Spinal cord (tissue), 10 donors: ENCODE results near the gene LRRC4C. TPM values are rescaled to one million over a fixed set of nuclear protein-coding genes. Genes with fewer than 3 reads are reported as not detected.
"Not testable (repeated sequence)": the region's sequence is repeated elsewhere in the genome, so short reads cannot be mapped to it uniquely, and the experiment has no call there.

Source experiments
- DNase-seq, 6 donors: peaks; one replicate each; pipeline versions ENCODE4 v3.0.0 to v3.0.0-alpha.2; 2013 to 2015; ENCODE audit warnings: low spot score in 6 of 6, low read depth in 4 of 6
- H3K27ac ChIP-seq: one replicate; pipeline ENCODE4 v1.5.1; 2013; ENCODE audit warnings: low read depth, low read length, control low read depth
- H3K27me3 ChIP-seq: one replicate; pipeline ENCODE4 v1.6.1; 2013; ENCODE audit warnings: low read length; ENCODE audit not compliant: control insufficient read depth, insufficient read depth
- H3K36me3 ChIP-seq: one replicate; pipeline ENCODE4 v1.6.1; 2013; ENCODE audit warnings: low read length; ENCODE audit not compliant: control insufficient read depth, insufficient read depth
- H3K4me1 ChIP-seq: one replicate; pipeline ENCODE4 v1.6.1; 2013; ENCODE audit warnings: low read length; ENCODE audit not compliant: control insufficient read depth, insufficient read depth
- H3K4me3 ChIP-seq: one replicate; pipeline ENCODE4 v1.5.1; 2013; ENCODE audit warnings: low read depth, low read length, control low read depth
- H3K9me3 ChIP-seq: one replicate; pipeline ENCODE4 v1.6.1; 2013; ENCODE audit warnings: low read length; ENCODE audit not compliant: control insufficient read depth, insufficient read depth
- WGBS: methylation state at CpG from one replicate; pipeline ENCODE4 v1.1.5; 2013; ENCODE audit warnings: missing lambda C conversion rate; ENCODE audit not compliant: insufficient coverage; 5-methylcytosine and 5-hydroxymethylcytosine counted together
- polyA plus RNA-seq, 2 donors: library from polyadenylated mRNA; unstranded; fragments of 120-200 nt; gene quantifications; one replicate each; pipeline ENCODE4 v1.2.1, GENCODE V29; 2013; ENCODE audit not compliant: insufficient read length in 2 of 2
- total RNA-seq, 2 donors: library from RNA; depleted of rRNA in 1 of 2; stranded (reverse); fragments of 120-200 nt in 1 of 2; fragments of >200 nt in 1 of 2; gene quantifications; one replicate each; pipeline versions ENCODE4 v1.2.3 to v1.2.4, GENCODE V29; 2013 to 2014
- donor health status: healthy.

Gene LRRC4C
- total and polyA plus RNA-seq, 4 donors = 25.6 to 54.9 (median 39.0) TPM

DNA sequence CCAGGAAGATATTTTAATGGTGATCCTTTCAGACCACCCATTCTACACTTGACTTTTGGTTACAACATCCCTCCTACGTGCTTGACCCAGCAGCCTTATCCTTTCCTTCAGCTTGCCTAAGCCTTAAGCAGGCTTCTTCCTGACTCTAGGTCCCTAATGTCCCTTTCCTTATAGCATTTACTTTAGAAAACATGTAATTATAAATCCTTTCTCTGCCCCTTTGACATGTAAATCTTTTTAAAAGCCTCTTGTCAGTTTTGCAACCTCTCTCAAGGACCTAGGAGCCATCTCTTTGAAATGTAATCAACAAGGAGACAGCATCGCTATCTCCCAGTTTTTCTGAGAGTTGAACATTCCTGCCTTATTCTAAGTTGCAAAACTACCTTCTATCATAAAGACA, 1255.2 kb downstream of the LRRC4C start:
- WGBS = 83% methylated on average over 1 of the region's 2 CpGs
- no peak overlapping the region for H3K27ac ChIP-seq
- DNase-seq = no peak
- no peaks in the 10 kb centered on the region for H3K9me3 ChIP-seq
- no peaks in the 10 kb centered on the region for H3K4me1 ChIP-seq
- no peak overlapping the region for H3K4me3 ChIP-seq
- no peaks in the 10 kb centered on the region for H3K27me3 ChIP-seq
- H3K36me3 ChIP-seq = no peaks in the 10 kb centered on the region

DNA sequence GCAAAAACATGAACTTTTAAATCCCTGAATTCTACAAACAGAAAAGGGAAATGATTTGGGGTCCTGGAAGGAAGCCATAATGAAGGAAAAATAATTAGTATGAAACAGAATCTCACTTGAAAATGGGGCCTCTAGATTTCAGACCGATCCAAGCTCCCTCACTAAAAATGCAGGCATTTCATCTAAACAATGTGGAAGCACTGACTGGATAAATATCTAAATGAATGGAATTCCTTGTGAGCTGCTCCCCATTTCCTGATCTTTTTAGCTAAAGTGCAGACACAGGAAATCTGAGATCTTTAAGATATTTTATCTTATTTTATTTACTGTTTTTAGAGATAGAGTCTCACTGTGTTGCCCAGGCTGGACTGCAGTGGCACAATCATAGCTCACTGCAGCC, 1255.8 kb downstream of the LRRC4C start:
- Histone ChIP-seq H3K4me3 (no peak overlapping the region), H3K9me3 (no peaks in the 10 kb centered on the region), H3K27ac (peak overlapping the region; percentile 7), H3K36me3 (no peaks in the 10 kb centered on the region), H3K27me3 (no peaks in the 10 kb centered on the region), H3K4me1 (no peaks in the 10 kb centered on the region)
- no CpG with 5 or more reads among the region's 1 CpG for WGBS
- no peak for DNase-seq

DNA sequence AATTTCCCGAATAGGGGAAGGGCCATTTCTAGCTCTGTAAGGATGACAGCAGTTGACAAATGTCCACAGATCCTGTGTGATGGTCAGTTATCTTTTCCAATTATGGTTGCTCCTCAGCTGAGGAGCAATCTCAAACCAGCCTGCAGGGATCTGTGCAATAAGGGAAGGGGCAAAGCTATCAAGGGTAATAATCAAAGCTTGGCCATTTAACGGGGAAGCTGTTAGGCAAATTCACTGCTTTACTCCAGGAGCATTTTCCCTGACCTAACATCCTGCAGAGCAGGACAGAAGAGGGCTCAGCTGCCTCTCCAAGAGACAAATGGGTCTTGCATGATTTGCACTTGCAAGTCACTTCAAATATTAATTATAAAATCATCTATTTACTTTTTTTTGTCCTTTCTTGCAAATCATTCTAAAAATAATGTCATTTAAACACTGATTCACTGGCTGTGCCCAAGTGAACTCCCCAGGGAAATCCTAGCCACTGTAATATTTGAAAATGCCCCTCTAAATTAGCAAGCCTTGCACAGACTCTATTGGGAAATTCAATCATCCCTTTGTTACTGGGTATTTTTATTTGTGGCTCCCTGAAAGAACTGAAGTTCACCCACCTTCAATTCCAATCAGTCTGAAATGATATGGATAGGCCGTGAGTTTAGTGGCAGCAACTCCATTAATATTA, 1256.7 kb downstream of the LRRC4C start:
- no peaks in the 10 kb centered on the region for H3K9me3 ChIP-seq
- DNase-seq = no peak
- 71% methylated on average over 1 of the region's 3 CpGs for WGBS

DNA sequence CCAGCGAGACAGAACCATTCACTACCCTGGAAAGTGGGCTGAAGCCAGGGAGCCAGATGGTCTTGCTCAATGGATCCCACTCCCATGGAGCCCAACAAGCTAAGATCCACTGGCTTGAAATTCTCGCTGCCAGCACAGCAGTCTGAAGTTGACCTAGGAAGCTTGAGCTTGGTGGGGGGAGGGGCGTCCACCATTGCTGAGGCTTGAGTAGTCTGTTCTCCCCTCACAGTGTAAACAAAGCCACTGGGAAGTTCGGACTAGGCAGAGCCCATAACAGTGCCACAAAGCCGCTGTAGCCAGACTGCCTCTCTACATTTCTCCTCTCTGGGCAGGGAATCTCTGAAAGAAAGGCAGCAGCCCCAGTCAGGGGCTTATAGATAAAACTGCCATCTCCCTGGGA, 1266.9 kb downstream of the LRRC4C start:
- 100% methylated on average over 2 of the region's 5 CpGs for WGBS
- not testable (repeated sequence) for H3K36me3 ChIP-seq, H3K9me3 ChIP-seq, H3K27me3 ChIP-seq, DNase-seq, H3K4me3 ChIP-seq, H3K27ac ChIP-seq, H3K4me1 ChIP-seq

More for the DNA sequence above, 1256.7 kb downstream of the LRRC4C start:
- no peak overlapping the region for H3K27ac ChIP-seq
- H3K27me3 ChIP-seq = no peaks in the 10 kb centered on the region
- no peak overlapping the region for H3K4me3 ChIP-seq
- H3K4me1 ChIP-seq = no peaks in the 10 kb centered on the region
- no peaks in the 10 kb centered on the region for H3K36me3 ChIP-seq

DNA sequence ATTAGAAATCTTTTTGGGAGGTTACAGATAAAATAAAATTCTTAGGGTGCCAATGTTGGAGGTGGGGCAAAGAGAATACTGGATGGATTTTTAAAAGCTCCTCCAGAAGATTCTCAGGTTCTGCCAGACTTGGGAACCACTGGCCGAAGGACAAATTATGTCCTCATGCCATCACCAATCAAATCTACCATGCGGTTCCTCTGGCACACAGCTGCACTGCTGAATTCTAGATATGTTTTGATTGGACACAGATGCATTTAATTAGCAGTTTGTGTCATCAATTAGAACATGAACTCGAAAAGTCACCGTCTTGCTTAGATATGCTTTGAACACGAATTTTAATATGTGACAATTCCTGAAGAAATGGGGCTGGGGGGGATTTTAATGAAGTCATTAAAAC, 1269.2 kb downstream of the LRRC4C start:
- DNase-seq = no peak
- no peak overlapping the region for H3K27ac ChIP-seq

DNA sequence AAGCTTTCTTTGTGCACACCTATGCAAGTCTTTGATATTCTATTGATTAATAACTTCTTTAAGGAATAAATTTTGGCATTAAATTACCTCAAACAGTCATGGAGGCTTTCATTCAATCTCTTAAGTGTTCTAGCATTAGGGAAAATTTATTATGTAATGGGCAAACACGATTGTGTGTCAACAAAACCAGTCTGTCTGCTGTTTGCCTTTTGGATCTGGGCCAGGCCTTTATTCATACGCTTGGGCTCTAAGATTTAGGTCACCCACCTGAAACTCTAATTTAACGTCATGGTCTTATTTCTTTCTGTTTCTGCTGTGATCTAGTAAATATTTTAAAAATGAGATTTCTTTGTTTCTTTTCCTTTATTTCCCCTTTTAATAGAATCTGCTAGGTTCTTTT, 1270.6 kb downstream of the LRRC4C start:
- H3K4me3 ChIP-seq = no peak overlapping the region
- no peak for DNase-seq
- no peaks in the 10 kb centered on the region for H3K36me3 ChIP-seq
- WGBS = no CpG with 5 or more reads among the region's 3 CpGs
- H3K27ac ChIP-seq = no peak overlapping the region
- H3K4me1 ChIP-seq = peaks cover 7% of the 10 kb centered on the region
- H3K9me3 ChIP-seq = no peaks in the 10 kb centered on the region
- no peaks in the 10 kb centered on the region for H3K27me3 ChIP-seq

More for the DNA sequence above, 1269.2 kb downstream of the LRRC4C start:
- H3K27me3 ChIP-seq = no peaks in the 10 kb centered on the region
- no CpG with 5 or more reads among the region's 5 CpGs for WGBS
- H3K36me3 ChIP-seq = no peaks in the 10 kb centered on the region
- peaks cover 7% of the 10 kb centered on the region for H3K4me1 ChIP-seq
- H3K9me3 ChIP-seq = no peaks in the 10 kb centered on the region
- no peak overlapping the region for H3K4me3 ChIP-seq

DNA sequence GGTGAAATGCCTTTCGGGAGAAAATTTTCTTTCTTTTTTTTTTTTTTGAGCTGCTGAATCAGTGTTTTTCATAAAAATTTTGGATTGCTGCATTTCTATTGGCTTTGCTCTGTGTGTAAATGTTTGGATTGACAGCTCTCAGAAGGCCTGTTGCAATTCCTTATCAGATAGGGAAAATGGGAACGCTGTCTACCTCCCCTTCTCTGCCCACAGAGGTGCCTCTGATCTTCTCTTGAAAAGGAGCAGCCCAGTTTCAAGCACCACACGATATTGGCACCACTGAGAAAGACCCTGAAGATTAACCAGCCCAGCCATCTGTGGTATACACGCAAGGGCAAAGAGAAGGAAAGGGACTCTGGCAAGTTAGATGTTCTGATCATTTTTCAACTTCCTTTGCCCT, 1272.2 kb downstream of the LRRC4C start:
- no peaks in the 10 kb centered on the region for H3K36me3 ChIP-seq
- H3K27ac ChIP-seq = peak overlapping the region; percentile 72
- no peaks in the 10 kb centered on the region for H3K9me3 ChIP-seq
- peaks cover 7% of the 10 kb centered on the region for H3K4me1 ChIP-seq
- DNase-seq = peak in 1 of 6 donors; percentile 23
- no peak overlapping the region for H3K4me3 ChIP-seq
- H3K27me3 ChIP-seq = no peaks in the 10 kb centered on the region
- WGBS = 50% methylated on average over 3 of the region's 4 CpGs

DNA sequence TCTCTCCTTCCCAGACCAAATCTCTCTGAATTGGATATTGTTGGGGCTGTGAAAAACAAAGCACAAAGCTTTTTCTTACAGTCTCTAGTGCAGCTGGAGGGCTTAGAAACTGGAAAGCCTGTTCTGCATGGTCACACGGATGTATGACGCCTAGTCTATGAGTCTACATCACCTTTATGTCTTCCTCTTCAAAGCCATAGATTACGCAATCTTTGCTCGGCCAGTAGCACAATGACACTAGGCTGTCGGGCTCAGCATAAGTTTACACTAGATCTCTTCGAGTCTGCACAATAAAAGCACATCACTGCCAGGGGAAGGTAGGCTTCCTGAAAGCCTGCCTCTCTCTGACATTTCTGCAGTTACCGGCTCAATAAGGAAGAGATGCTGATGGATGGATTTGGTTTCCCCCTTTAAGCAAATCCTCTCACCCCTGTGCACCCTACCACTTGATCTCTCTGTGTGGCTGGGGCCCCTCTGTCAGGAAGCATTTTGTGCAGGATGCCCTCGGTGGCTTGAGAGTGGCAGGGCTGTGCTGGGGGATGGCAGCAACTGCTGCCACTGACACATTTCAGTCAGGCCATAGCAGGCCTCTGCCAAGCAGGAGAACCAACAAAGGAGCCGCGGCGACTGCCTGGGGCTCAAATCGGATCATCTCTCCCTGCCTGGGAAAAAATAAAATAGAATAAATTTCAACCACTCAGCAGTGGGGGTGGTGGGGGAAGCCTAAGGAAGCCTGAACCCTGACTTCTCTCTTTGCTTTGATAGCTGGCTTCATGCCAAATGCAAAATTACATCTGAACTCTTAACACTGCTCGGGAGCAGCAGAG, 1272.8 kb downstream of the LRRC4C start:
- H3K36me3 ChIP-seq = no peaks in the 10 kb centered on the region
- H3K27ac ChIP-seq = peak overlapping the region; percentile 72
- H3K4me3 ChIP-seq = no peak overlapping the region
- H3K9me3 ChIP-seq = no peaks in the 10 kb centered on the region
- peaks cover 7% of the 10 kb centered on the region for H3K4me1 ChIP-seq
- H3K27me3 ChIP-seq = no peaks in the 10 kb centered on the region
- peak in 3 of 6 donors; percentile 22 to 81 (median 59) for DNase-seq
- WGBS = 39% methylated on average over 6 of the region's 13 CpGs

DNA sequence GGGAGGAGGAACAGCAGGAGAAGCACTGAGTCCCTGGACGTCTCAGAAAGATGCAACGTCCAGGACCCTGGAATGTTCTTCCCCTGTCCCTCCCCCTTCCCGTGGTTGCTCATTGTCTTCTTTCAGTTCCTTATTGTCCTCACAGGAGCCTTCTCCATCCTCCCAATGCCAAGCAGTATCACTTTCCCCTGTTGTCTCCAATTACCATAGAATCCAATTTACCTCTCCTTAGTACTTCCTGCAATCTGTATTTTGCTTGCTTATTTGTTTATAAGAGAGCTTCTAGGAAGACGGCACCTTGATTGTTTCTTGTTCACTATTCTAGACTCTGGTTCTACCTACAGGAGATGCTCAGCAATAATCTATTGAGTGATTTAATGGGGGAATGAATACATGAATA, 1273.7 kb downstream of the LRRC4C start:
- no peak for DNase-seq
- Histone ChIP-seq H3K4me1 (peaks cover 7% of the 10 kb centered on the region), H3K36me3 (no peaks in the 10 kb centered on the region), H3K27ac (peak overlapping the region; percentile 19), H3K9me3 (no peaks in the 10 kb centered on the region), H3K27me3 (no peaks in the 10 kb centered on the region), H3K4me3 (no peak overlapping the region)
- WGBS = no CpG with 5 or more reads among the region's 4 CpGs
